ENCODE measurements around the gene VPS52.

Gene VPS52

DNA sequence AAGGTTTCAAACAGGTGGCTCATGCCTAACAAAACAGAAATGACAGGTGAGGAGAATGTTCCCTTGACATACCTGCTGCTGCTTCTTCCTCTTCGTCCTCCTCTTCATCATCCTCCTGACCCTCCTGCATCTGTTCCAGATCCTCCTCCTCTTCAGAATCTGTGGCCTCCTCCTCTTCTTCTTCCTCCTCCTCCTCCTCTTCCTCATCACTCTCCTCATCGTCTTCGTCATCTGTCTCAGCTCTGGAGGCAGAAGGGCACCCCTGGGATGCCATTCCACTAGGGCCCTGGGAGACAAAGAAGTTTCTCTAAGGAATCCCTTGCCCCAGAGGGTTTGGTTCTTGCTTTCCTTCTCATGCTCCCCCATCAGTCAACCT lies 48.3 kb upstream of the VPS52 start:
- Histone ChIP-seq H2BK15ac (ENCODE audit: low read depth, poor library complexity, severe bottlenecking) (no peak overlapping the region), H3K79me1 (replicated peaks; ENCODE audit: low read length, poor library complexity, severe bottlenecking) (peaks cover 21% of the 10 kb centered on the region), H3K18ac (ENCODE audit: low read depth in 1 of 2, low read length in 2 of 2) (no peak overlapping the region), H3K4me1 (ENCODE audit: control insufficient read depth, insufficient read depth, low read depth, low read length) (peaks cover 47% of the 10 kb centered on the region), H3K4me3 (ENCODE audit: insufficient read depth in 1 of 2, low read depth in 1 of 2, low read length in 2 of 2) (peak overlapping the region in 1 of 2 experiments; percentile 96), H2BK12ac (ENCODE audit: low read length in 2 of 2) (no peak overlapping the region), H3K27me3 (ENCODE audit: control insufficient read depth in 1 of 2, insufficient read depth in 1 of 2, low read length in 2 of 2) (no peaks in the 10 kb centered on the region), H2BK5ac (ENCODE audit: low read depth, low read length, poor library complexity, severe bottlenecking) (no peak overlapping the region), H3K4ac (ENCODE audit: low read depth in 1 of 2, low read length in 2 of 2) (no peak overlapping the region), H3K23ac (ENCODE audit: low read length in 2 of 2) (no peak overlapping the region), H3K9me3 (ENCODE audit: control insufficient read depth, low read length) (no peaks in the 10 kb centered on the region), H4K91ac (ENCODE audit: low read length) (no peak overlapping the region), H3K27ac (ENCODE audit: low read length, poor library complexity, severe bottlenecking) (no peak overlapping the region), H2AFZ (ENCODE audit: low read depth, low read length) (no peak overlapping the region), H3K36me3 (ENCODE audit: control insufficient read depth in 1 of 2, insufficient read depth in 2 of 2, low read depth in 1 of 2, low read length in 2 of 2) (peaks cover 34 to 44% of the 10 kb centered on the region in 2 experiments), H2AK5ac (ENCODE audit: low read length, severe bottlenecking) (no peak overlapping the region), H4K8ac (ENCODE audit: low read length) (no peak overlapping the region), H2BK120ac (ENCODE audit: low read depth, low read length) (no peak overlapping the region), H3K14ac (ENCODE audit: low read length in 2 of 2) (no peak overlapping the region), H3K4me2 (ENCODE audit: low read length, poor library complexity, severe bottlenecking) (no peak overlapping the region), H3K9ac (ENCODE audit: low read length) (peak overlapping the region; percentile 96)
- 88% methylated on average over 3 of the region's 3 CpGs for WGBS
- DNase-seq: no peak

DNA sequence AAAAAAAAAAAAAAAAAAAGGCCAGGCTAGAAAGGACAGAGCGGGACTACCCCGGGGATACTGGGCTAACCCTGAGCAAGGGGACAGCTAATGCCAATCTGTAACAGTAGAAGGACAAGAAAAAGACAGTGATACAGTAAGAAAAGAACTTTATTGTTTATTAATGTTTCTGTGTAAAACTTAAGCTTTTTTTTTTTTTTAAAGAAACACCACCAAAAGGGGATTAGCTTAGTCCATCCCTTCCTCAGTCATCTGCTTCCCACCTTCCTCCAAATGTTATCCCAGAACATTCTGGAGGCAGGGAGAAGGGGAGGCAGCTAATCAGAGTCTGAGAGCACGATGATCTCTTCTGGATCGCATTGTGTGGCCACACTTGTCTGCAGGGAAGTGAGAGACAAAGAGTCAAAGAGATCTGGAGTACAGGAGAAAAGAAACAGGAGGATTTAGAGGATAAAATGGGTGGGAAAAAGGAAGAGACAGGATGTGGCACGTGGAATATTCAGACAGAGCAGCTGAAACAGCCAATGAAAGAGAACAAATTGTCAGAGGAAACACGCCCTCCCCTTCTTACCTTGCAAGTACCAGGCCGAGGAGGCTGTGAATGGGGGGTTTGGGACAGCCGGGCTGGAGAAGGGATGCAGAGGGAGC lies 46.9 kb upstream of the VPS52 start:
- Histone ChIP-seq H3K23ac (ENCODE audit: low read length in 2 of 2) (no peak overlapping the region), H2BK12ac (ENCODE audit: low read length in 2 of 2) (no peak overlapping the region), H3K27me3 (ENCODE audit: control insufficient read depth in 1 of 2, insufficient read depth in 1 of 2, low read length in 2 of 2) (no peaks in the 10 kb centered on the region), H3K4ac (ENCODE audit: low read depth in 1 of 2, low read length in 2 of 2) (no peak overlapping the region), H3K4me1 (ENCODE audit: control insufficient read depth, insufficient read depth, low read depth, low read length) (peaks cover 48% of the 10 kb centered on the region), H3K18ac (ENCODE audit: low read depth in 1 of 2, low read length in 2 of 2) (no peak overlapping the region), H2BK15ac (ENCODE audit: low read depth, poor library complexity, severe bottlenecking) (no peak overlapping the region), H2AFZ (ENCODE audit: low read depth, low read length) (no peak overlapping the region), H3K36me3 (ENCODE audit: control insufficient read depth in 1 of 2, insufficient read depth in 2 of 2, low read depth in 1 of 2, low read length in 2 of 2) (peaks cover 34 to 44% of the 10 kb centered on the region in 2 experiments), H4K8ac (ENCODE audit: low read length) (no peak overlapping the region), H3K4me3 (ENCODE audit: insufficient read depth in 1 of 2, low read depth in 1 of 2, low read length in 2 of 2) (peak overlapping the region in 1 of 2 experiments; percentile 96), H2AK5ac (ENCODE audit: low read length, severe bottlenecking) (no peak overlapping the region), H3K9me3 (ENCODE audit: control insufficient read depth, low read length) (no peaks in the 10 kb centered on the region), H3K27ac (ENCODE audit: low read length, poor library complexity, severe bottlenecking) (peak overlapping the region; percentile 57), H2BK5ac (ENCODE audit: low read depth, low read length, poor library complexity, severe bottlenecking) (no peak overlapping the region), H3K14ac (ENCODE audit: low read length in 2 of 2) (peak overlapping the region in 1 of 2 experiments; percentile 9), H3K79me1 (replicated peaks; ENCODE audit: low read length, poor library complexity, severe bottlenecking) (peaks cover 23% of the 10 kb centered on the region), H2BK120ac (ENCODE audit: low read depth, low read length) (no peak overlapping the region), H4K91ac (ENCODE audit: low read length) (no peak overlapping the region), H3K4me2 (ENCODE audit: low read length, poor library complexity, severe bottlenecking) (peak overlapping the region; percentile 77), H3K9ac (ENCODE audit: low read length) (peak overlapping the region; percentile 96)
- no peak for DNase-seq
- WGBS: 77% methylated on average over 7 of the region's 8 CpGs

DNA sequence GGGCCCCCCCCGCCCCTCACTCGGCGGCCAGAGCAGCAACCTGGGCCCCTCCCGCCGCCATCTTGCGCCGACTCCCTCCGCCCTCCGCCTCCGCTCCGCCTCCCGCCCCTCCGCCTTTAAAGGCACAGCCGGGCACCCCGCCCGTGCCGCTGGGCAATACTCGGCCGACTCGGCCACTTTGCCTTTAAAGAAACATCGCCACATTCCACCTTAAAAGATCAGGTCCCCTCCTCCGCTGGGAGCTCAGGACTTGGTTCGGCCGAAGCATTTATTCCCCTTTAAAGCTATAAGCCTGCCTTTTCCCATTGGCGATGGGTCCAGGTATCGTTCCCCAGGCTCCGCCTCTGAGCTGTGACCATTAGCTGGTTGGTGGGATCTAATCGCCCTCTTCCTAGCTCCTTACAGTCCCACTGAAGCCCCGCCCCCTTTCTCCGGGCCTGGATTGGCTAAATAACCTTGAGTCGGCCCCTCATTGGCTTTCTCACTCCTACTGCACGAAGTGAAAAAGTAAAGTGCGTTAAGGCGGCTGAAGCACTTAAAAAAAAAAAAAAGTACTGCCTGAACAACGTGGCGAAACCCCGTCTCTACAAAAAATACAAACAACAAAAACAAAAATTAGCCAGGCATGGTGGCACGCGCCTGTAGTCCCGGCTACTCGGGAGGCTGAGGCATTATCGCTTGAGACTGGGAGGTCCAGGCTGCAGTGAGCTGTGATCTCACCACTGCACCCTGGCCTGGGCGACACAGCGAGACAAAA lies 46.2 kb upstream of the VPS52 start, which contains the start of gene ZBTB22:
Gene ZBTB22 (minus strand): TSS at position 76 of the 757 bp plus-strand sequence. CDS start 828 bp downstream, outside the sequence.
- Histone ChIP-seq H3K4me2 (ENCODE audit: low read length, poor library complexity, severe bottlenecking) (peak within 1 kb of the TSS; percentile 77), H2BK12ac (ENCODE audit: low read length in 2 of 2) (no peak within 1 kb of the TSS), H3K27me3 (ENCODE audit: control insufficient read depth in 1 of 2, insufficient read depth in 1 of 2, low read length in 2 of 2) (no peaks in the 10 kb centered on the region), H2BK15ac (ENCODE audit: low read depth, poor library complexity, severe bottlenecking) (no peak within 1 kb of the TSS), H2AFZ (ENCODE audit: low read depth, low read length) (no peak within 1 kb of the TSS), H2BK5ac (ENCODE audit: low read depth, low read length, poor library complexity, severe bottlenecking) (peak within 1 kb of the TSS; percentile 58), H3K9ac (ENCODE audit: low read length) (peak within 1 kb of the TSS; percentile 96), H2BK120ac (ENCODE audit: low read depth, low read length) (no peak within 1 kb of the TSS), H3K9me3 (ENCODE audit: control insufficient read depth, low read length) (no peaks in the 10 kb centered on the region), H3K23ac (ENCODE audit: low read length in 2 of 2) (no peak within 1 kb of the TSS), H3K14ac (ENCODE audit: low read length in 2 of 2) (no peak within 1 kb of the TSS), H3K4me1 (ENCODE audit: control insufficient read depth, insufficient read depth, low read depth, low read length) (peaks cover 47% of the 10 kb centered on the region), H4K8ac (ENCODE audit: low read length) (peak within 1 kb of the TSS; percentile 19), H3K4me3 (ENCODE audit: insufficient read depth in 1 of 2, low read depth in 1 of 2, low read length in 2 of 2) (peak within 1 kb of the TSS; percentile 54 to 96), H3K36me3 (ENCODE audit: control insufficient read depth in 1 of 2, insufficient read depth in 2 of 2, low read depth in 1 of 2, low read length in 2 of 2) (peaks cover 34 to 44% of the 10 kb centered on the region in 2 experiments), H3K27ac (ENCODE audit: low read length, poor library complexity, severe bottlenecking) (peak within 1 kb of the TSS; percentile 91), H3K79me1 (replicated peaks; ENCODE audit: low read length, poor library complexity, severe bottlenecking) (peaks cover 23% of the 10 kb centered on the region), H2AK5ac (ENCODE audit: low read length, severe bottlenecking) (no peak within 1 kb of the TSS), H4K91ac (ENCODE audit: low read length) (no peak within 1 kb of the TSS), H3K18ac (ENCODE audit: low read depth in 1 of 2, low read length in 2 of 2) (peak within 1 kb of the TSS; percentile 28 to 33), H3K4ac (ENCODE audit: low read depth in 1 of 2, low read length in 2 of 2) (peak within 1 kb of the TSS in 1 of 2 experiments; percentile 13)
- peak; percentile 100 for DNase-seq
- under 1% methylated on average over 44 of the region's 44 CpGs for WGBS

DNA sequence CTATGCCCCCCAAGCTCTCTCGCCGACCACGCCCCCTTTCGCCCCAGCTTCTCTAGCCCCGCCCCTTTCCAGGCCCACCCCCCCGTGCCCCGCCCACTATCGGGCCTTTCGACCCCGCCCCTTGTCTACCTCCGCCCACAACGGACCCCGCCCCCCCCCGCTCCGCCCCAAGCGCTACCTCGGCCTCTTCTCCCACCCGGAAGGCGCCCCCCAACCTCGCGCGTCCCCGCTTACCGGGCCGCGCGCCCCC lies 45.7 kb upstream of the VPS52 start:
- Histone ChIP-seq H4K91ac (ENCODE audit: low read length) (no peak overlapping the region), H2BK12ac (ENCODE audit: low read length in 2 of 2) (no peak overlapping the region), H3K27ac (ENCODE audit: low read length, poor library complexity, severe bottlenecking) (no peak overlapping the region), H3K79me1 (replicated peaks; ENCODE audit: low read length, poor library complexity, severe bottlenecking) (peaks cover 23% of the 10 kb centered on the region), H3K36me3 (ENCODE audit: control insufficient read depth in 1 of 2, insufficient read depth in 2 of 2, low read depth in 1 of 2, low read length in 2 of 2) (peaks cover 34 to 44% of the 10 kb centered on the region in 2 experiments), H2BK120ac (ENCODE audit: low read depth, low read length) (no peak overlapping the region), H3K4me2 (ENCODE audit: low read length, poor library complexity, severe bottlenecking) (peak overlapping the region; percentile 59), H2AK5ac (ENCODE audit: low read length, severe bottlenecking) (no peak overlapping the region), H3K4me3 (ENCODE audit: insufficient read depth in 1 of 2, low read depth in 1 of 2, low read length in 2 of 2) (peak overlapping the region; percentile 54 to 71), H3K18ac (ENCODE audit: low read depth in 1 of 2, low read length in 2 of 2) (no peak overlapping the region), H3K4me1 (ENCODE audit: control insufficient read depth, insufficient read depth, low read depth, low read length) (peaks cover 50% of the 10 kb centered on the region), H3K27me3 (ENCODE audit: control insufficient read depth in 1 of 2, insufficient read depth in 1 of 2, low read length in 2 of 2) (no peaks in the 10 kb centered on the region), H2AFZ (ENCODE audit: low read depth, low read length) (no peak overlapping the region), H3K14ac (ENCODE audit: low read length in 2 of 2) (no peak overlapping the region), H2BK15ac (ENCODE audit: low read depth, poor library complexity, severe bottlenecking) (no peak overlapping the region), H2BK5ac (ENCODE audit: low read depth, low read length, poor library complexity, severe bottlenecking) (no peak overlapping the region), H4K8ac (ENCODE audit: low read length) (no peak overlapping the region), H3K23ac (ENCODE audit: low read length in 2 of 2) (no peak overlapping the region), H3K4ac (ENCODE audit: low read depth in 1 of 2, low read length in 2 of 2) (no peak overlapping the region), H3K9me3 (ENCODE audit: control insufficient read depth, low read length) (no peaks in the 10 kb centered on the region), H3K9ac (ENCODE audit: low read length) (no peak overlapping the region)
- WGBS: 2% methylated on average over 12 of the region's 27 CpGs
- no peak for DNase-seq
